HL-60 (cell line): ENCODE measurements around the gene USF2.
"Not testable (repeated sequence)": the region's sequence is repeated elsewhere in the genome, so short reads cannot be mapped to it uniquely, and the experiment has no call there.

Source experiments
- DNase-seq, 2 experiments: peaks; one replicate each; pipeline ENCODE4 v3.0.0-alpha.2; 2010 to 2020; ENCODE audit warnings: low read depth in 1 of 2, low spot score in 1 of 2
- H3K27ac ChIP-seq: fragments of 250-450 bp; sonication (Bioruptor Pico); replicated peaks from 2 replicates; pipeline ENCODE4 v1.5.1; 2020; ENCODE audit warnings: mild to moderate bottlenecking, moderate library complexity
- H3K27me3 ChIP-seq: fragments of 250-450 bp; sonication (Bioruptor Pico); 2 replicates; pipeline ENCODE4 v1.5.1; 2021; ENCODE audit warnings: mild to moderate bottlenecking, moderate library complexity; ENCODE audit not compliant: insufficient read depth, poor library complexity, severe bottlenecking
- H3K4me3 ChIP-seq: replicated peaks from 2 replicates; pipeline ENCODE4 v1.5.1; 2011; ENCODE audit warnings: mild to moderate bottlenecking, control low read depth, low read length; ENCODE audit not compliant: insufficient read depth
- CTCF ChIP-seq: IDR thresholded peaks from one replicate; pipeline ENCODE4 v1.5.1; 2011; ENCODE audit warnings: low read length, control low read depth, inconsistent platforms; ENCODE audit not compliant: insufficient read depth
- GABPA ChIP-seq: IDR thresholded peaks from 2 replicates; pipeline ENCODE4 v1.6.1; 2012; ENCODE audit warnings: low read depth
- POLR2AphosphoS5 ChIP-seq: IDR thresholded peaks from 2 replicates; pipeline ENCODE4 v1.6.1; 2012; ENCODE audit warnings: low read depth
- REST ChIP-seq: IDR thresholded peaks from 2 replicates; pipeline ENCODE4 v1.6.1; 2012; ENCODE audit warnings: low read depth; ENCODE audit not compliant: insufficient replicate concordance
- SPI1 ChIP-seq: IDR thresholded peaks from 2 replicates; pipeline ENCODE4 v1.6.1; 2012; ENCODE audit warnings: low read depth, mild to moderate bottlenecking, borderline replicate concordance

USF2 gene

DNA sequence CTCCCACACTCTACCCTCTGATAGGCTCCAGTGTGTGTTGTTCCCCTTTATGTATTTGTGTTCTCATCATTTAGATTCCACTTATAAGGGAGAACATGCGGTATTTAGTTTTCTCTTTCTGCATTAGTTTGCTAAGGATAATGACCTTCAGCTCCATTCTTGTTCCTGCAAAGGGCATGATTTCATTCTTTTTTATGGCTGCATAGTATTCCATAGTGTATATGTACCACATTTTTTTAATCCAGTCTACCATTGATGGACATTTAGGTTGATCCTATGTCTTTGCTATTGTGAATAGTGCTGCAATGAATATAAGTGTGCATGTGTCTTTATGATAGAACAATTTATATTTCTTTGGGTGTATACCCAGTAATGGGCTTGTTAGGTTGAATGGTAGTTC lies 29.2 kb upstream of the USF2 start:
- not testable (repeated sequence) for H3K4me3 ChIP-seq, H3K27ac ChIP-seq, H3K27me3 ChIP-seq, DNase-seq

GRCh38 chr19:35240327-35240726 lies 28.4 kb upstream of the USF2 start:
- no peak overlapping the region for H3K27ac ChIP-seq
- H3K4me3 ChIP-seq = no peak overlapping the region
- TF ChIP-seq SPI1 (peak; percentile 59; the same call in 1 of the 2 replicates), POLR2AphosphoS5 (no peak)
- peak in 1 of 2 experiments; percentile 23 for DNase-seq
- peaks cover 3% of the 10 kb centered on the region for H3K27me3 ChIP-seq

DNA sequence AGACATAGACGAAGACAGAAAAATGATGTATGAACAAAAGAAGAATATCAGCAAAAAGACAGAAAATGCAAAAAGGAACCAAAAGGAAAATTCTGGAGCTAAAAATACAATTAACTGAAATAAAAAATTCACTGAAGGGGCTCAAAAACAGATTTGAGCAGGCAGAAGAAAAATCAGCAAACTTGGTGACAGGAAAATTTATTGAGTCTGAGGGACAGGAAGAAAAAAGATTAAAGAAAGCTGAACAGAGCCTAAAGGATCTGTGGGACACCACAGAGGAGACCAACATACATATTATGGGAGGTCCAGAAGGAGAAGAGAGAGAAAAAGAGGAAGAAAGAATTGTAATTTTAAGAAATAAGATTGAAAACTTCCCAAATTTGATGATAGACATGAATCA lies 27.3 kb upstream of the USF2 start:
- no peak for TF ChIP-seq SPI1
- no peak for TF ChIP-seq GABPA
- H3K27me3 ChIP-seq = peaks cover 4% of the 10 kb centered on the region
- DNase-seq = no peak

GRCh38 chr19:35246466-35247092 lies 22.2 kb upstream of the USF2 start:
- no peak for TF ChIP-seq REST
- no peak for TF ChIP-seq CTCF
- TF ChIP-seq POLR2AphosphoS5 = no peak
- no peak for TF ChIP-seq SPI1
- TF ChIP-seq GABPA = no peak
- no peak overlapping the region for H3K27ac ChIP-seq
- DNase-seq = no peak
- H3K27me3 ChIP-seq = peaks cover 45% of the 10 kb centered on the region
- no peak overlapping the region for H3K4me3 ChIP-seq

More for the DNA sequence above, 27.3 kb upstream of the USF2 start:
- Histone ChIP-seq H3K4me3 (no peak overlapping the region), H3K27ac (no peak overlapping the region)

- no peak for TF ChIP-seq REST
- no peak for TF ChIP-seq CTCF
- no peak for TF ChIP-seq SPI1
- no peak for TF ChIP-seq GABPA
- TF ChIP-seq POLR2AphosphoS5 = no peak
- Histone ChIP-seq H3K27me3 (peaks cover 45% of the 10 kb centered on the region), H3K4me3 (no peak overlapping the region), H3K27ac (no peak overlapping the region)
- DNase-seq = no peak
Measured at GRCh38 chr19:35247526-35248309, 21.0 kb upstream of the USF2 start.
